SHP77 (cell line): ENCODE results near the gene BRD8.

ENCODE experiments used
- DNase-seq, 2 experiments: peaks; one replicate each; lab custom pipeline; 2025; lab: John Stamatoyannopoulos, UW

BRD8 gene

DNA sequence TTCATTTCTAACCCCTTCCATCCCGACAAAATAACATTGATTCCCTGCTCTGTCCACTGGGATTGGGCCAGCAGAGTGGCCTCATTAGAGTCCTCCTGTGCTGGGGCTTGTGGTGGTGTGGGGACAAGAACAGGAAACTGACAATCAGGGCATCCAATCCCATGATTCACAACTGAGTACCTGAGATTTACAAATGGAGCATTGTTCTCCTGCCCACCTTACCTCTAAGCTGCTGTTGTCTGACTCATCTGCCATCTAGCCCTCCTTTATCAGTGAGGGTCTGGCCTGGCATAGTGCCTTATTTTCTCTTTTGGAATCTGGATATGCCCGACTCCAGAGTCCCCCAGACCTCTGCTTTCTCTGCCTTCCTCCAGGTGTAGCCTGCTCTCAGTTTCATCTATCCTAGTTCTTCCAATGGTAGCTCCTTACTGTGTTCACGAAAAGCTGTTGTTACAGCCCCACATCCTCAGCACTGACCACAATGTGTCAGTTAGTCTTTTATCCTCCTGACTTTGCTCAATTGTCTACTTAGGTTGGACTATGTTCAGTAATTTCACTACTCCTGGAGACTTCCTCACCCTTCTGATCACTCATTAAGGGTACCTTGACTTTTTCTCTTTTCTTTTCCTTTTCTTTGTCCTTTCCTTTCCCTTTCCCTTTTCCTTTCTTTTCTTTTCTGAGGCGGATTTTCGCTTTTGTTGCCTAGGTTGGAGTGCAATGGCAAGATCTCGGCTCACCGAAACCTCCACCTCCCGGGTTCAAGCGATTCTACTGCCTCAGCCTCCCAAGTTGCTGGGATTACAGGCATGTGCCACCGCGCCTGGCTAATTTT is 81.2 kb downstream of the BRD8 start:
- no peak for DNase-seq

DNA sequence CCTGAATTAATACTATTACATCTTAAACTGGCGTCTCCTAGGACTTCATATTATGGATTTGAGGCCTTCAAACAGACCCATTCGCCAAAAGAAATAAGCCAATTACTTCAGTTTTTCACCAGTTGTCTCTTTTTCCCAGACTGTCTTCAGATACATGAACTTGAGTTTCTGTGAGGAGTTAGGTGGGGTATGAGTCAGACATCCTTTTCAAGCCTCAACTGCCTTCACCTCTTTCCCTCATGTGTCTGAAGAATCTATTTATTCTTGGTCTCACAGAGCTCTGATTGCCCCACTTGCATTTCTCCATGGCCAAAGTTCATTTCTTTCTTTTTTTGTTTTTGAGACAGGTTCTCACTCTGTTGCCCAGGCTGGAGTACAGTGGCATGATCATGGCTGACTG is 82.1 kb downstream of the BRD8 start:
- no peak for DNase-seq

DNA sequence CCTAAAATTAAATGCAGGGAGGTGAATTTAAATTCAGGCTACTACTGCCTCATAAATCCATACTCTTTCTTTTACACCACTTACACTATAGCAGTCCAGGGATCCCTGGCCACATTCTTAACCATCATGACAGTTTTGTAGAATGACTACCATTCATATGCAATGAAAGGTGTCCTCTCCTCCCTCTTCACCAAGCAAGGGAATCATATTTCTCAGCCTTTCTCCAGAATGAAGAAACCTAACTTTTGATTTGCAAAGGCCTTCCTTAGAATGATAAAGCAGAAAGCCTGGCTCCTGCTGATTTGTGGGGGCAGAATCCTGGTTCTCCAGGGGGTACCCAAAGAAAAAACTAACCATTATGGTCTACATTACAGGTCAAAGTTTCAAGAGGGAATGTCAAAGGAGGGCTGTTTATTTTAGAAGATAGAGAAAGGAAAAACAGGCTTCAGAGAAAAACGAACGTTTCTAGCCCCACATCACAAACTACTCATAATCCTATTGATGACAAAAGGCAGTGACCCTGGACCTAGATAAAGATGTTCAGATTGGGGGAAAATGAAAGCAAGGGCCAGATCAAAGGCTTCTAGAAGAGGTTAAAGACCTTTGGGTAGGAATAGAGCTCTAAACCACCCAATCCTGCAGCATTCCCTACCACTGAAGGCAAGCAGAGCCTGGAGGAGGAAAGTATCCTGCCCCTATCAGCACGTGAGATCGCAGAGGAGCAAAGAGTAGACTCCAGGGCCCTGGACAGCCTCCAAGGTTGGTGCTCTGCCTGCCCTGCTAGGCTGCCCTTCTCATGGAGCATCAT is 83.1 kb downstream of the BRD8 start:
- no peak for DNase-seq

DNA sequence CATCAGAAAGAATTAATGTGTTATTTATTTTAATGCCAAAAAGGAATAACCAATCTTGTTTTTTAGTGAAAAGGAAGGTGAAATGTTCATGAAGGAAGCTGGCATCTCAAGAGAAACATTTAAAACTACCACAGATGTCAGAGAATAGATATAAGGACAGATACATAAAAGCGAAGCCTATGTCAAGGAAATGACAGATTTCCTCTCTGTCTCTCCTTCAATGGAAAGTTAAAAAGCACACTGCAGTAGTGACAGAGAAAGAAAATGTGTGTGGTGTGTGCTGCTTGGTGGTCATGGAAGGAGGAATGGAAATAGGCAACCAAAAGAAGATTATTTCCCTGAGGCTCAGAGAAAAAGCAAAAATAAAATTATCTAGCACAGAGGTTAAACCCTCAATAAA is 85.4 kb downstream of the BRD8 start:
- no peak for DNase-seq

DNA sequence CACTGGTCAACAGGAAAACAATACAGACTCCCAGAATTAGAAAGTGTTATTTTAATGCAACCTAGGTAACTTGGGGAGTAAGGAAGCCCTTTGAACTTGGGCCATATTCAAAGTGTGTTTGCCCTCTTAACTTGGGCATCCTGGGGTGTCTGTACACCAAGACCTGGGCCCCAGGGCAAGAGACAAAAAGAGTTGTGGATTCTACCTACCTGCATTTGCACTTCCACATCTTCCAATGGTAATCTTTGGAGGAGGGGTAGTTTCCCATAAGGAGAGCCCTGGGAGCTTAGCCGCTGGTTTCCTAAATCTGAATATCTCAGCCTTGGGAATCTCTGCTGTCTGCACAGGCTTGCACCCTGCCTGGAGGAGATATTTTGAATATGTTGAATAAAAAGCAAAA is 86.1 kb downstream of the BRD8 start:
- DNase-seq = no peak

DNA sequence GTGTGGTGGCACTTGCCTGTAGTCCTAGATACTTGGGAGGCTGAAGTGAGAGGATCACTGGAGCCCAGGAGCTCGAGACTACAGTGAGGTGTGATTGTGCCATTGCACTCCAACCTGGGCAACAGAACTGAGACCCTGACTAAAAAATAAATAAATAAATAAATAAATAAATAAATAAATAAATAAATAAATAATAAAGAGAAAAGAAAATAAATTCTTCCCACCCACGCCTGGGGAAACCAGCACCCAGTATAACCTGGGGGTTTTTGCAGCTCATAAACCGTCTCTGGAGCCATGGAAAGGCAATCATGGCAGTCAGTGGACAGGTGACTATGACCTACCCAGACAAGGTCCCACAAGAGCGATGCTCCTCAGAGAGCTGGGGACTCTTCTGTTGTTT is 86.7 kb downstream of the BRD8 start:
- DNase-seq = no peak
